Measurements from ENCODE around the gene MAT2B.
A peak's percentile ranks its signal among the peaks of the same experiment; 100 is the strongest.

Gene MAT2B

DNA sequence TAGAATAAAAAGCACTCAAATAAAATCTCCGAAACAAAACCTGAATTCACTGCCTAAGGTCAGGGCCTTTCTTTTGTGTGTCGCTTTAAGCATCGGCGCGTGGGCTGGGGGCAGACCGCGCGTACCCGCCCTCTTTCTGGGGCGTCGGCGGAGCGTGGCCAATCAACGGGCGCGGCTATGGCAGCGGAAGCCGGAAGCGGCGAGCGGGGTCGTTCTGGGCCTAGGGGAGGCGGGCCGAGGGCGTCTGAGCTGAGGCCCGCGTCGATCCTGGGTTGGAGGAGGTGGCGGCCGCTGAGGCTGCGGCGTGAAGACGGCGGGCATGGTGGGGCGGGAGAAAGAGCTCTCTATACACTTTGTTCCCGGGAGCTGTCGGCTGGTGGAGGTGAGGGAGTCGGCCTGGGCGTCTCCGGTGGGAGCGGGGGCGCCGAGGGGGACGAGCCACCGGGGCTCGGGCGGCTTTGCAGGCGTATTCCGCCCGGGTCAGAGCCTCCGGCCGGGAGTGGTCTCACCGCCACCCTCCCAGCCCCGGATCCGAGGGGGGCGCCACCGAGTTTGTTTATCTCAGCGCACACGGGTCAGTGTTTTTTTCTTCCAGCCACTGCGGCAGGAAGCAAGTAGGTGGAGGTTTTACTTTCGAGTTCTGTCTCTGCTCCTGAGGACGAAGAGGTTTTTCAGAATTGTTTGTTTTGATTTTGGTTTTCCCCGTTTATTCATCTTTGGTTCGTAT is at the start of gene MAT2B:
MAT2B (plus strand) TSS at position 252 of the 727 bp plus-strand sequence; CDS start at position 320, 68 bp downstream.
- peak; percentile 93 for DNase-seq (ENCODE audit: low spot score)

DNA sequence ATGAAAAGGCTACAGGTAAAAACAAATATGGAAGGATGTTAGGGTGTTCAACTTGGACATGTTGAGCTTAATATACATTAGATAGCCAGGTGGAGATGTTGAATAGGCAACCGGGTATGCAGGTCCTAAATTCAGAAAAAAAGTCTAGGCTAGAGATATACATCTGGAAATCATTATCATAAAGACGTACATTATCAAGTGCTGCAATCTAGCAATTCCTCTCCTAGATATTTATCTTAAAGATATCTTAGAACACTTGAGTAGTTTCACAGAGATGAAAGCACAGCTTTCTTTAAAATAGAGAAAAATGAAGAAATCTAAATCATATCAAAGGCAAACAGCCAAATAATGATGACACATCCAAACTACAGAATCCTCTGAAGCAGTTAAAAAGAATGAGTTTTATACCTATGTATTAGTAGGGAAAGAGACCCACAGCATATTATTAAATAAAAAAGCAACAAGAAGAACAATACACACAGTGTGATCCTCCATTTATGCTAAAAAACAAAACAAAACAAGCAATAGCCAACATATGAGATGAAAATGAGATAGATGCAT is 49.3 kb upstream of the MAT2B start:
- no peak for DNase-seq (ENCODE audit: low spot score)

DNA sequence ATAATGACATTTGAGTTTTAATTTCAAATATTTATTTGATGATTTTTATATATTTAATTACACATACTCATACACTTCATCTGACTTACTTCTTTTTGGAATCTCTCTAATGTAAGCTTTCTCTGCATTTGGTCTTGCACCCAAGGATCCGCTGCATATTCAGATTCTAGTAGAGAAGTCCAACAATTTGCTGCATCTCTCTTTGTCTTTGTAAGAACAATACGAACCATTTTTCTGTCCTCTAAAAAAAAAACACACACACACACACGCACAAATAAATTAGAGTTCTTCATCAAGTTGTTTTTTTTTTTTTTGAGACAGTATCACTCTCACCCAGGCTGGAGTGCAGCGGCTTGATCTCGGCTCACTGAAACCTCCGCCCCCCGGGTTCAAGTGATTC is 48.6 kb upstream of the MAT2B start:
- DNase-seq (ENCODE audit: low spot score) = no peak

DNA sequence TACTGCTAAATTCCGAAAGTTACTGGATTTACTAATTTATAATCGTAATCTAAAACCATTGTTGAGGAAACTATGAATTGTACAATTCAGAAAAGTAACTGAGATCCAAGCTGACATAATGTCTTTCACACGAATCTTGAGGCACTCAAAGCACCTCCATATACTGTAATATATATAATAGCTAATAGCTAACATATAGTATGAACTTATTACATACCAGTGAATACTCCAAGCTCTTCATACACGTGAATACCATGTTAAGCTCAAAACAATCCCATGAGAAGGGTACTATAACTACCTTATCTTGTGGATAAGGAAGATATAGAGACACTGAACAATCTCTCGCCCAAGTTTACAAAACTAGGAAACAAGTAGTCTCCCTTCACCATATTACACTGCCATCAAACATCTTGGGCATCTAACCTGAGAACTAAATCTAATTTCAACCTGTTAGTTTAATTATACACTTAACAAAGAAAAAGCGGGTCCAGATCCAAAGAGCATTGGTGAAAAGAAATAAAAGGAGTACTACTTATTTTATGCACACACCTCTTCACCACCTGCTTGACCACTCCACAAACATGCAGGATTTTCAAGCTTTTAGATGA is 46.5 kb upstream of the MAT2B start:
- DNase-seq (ENCODE audit: low spot score) = no peak

DNA sequence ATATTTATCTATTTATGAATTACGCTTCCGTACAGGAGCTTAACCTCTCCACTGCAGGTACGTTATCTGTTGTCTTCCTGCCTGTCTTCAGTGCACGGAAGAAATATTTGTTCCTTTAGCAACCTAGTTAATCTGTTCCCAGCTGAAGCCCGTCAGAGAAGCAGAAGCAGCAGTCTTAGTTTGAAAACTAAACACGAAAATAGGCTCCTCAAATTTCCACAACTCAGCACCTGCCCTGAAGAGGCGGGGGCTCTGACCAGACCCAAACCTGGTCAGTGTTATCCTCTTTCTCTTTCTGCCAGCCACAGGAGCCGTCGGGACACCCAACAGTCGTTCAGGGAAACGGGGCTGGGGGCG is 46.0 kb upstream of the MAT2B start:
- no peak for DNase-seq (ENCODE audit: low spot score)

DNA sequence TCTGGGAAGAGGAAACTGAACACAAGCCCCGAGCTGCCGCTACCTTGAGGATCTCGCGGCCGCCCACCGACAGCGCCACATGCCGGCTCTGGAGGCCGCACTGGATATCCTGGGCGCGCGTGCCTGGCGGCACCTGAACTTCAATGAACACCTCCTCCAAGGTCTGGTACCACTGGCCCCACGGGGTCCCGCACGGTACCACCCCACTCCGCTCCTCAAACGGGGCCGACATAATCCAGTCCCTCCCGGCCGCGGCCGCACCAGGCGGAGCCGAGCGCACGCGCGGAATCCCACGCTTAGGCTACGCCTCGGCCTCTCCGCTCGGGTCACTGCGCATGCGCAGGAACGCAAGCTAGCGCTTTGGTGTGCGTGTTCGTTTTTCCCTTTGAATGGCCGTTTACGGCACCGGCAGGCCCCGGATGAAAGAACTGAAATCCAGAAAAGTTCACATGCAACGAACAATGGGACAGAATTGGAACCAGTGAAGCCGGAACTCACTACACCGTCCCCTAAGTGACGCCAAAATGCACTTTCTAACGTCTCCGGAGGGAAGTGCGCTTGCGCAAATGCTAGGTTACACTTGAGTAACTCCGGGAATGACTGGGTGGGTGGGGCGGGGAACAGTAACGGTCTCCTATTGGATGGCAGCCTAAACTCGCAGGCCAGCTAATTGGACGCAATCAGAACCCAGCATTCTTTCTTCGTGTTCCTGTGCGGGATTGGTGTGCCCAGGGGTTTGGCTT is 45.4 kb upstream of the MAT2B start, which contains the start of gene NUDCD2:
NUDCD2 (minus strand) TSS at position 284 of the 743 bp plus-strand sequence; CDS start at position 232, 52 bp downstream.
- peak; percentile 97 for DNase-seq (ENCODE audit: low spot score)

DNA sequence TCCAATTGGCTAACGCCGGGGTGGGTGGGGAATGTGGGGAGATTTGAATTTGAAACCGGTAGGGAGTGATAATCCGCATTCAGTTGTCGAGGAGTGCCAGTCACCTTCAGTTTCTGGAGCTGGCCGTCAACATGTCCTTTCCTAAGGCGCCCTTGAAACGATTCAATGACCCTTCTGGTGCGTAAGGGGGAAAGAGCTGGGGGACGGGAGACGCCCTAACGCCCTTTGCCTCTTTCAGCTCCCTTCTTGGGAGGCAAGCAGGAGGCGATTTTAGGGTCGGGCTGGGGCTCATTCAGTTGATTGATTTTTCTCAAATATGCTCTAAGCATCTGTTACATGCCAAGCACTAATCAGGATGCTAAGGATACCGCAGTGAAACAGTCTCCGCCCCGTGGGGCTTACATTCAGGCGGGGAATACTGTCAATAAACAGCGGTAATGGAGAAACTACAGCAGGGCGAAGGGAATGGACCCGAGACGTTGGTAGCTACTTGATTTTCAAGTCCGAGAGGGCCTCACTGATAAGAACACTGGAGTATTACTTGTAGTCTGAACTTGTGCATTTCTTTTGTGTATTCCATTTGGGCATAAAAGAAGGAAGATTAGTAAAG is 44.8 kb upstream of the MAT2B start, which contains the start of gene HMMR:
HMMR (plus strand) TSS at position 71 of the 610 bp plus-strand sequence; CDS start at position 132, 61 bp downstream.
- no peak for DNase-seq (ENCODE audit: low spot score)

DNA sequence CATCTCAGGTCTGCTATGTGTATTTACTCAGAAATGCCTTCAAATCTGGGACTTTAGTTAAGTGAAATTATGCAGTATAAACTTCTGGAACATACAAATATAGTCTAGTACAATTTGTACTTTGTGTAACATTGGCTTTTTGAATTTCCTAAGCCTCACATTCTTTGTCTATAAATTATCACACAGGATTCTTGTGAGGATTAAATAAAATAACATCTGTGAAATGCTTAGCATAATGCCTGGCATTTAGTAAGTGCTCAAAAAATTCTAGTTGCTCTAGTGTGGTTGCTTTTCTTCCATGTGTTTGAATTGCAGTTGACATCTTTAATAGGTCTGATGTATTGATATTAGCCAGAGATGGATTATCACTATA is 42.4 kb upstream of the MAT2B start:
- DNase-seq (ENCODE audit: low spot score) = no peak

DNA sequence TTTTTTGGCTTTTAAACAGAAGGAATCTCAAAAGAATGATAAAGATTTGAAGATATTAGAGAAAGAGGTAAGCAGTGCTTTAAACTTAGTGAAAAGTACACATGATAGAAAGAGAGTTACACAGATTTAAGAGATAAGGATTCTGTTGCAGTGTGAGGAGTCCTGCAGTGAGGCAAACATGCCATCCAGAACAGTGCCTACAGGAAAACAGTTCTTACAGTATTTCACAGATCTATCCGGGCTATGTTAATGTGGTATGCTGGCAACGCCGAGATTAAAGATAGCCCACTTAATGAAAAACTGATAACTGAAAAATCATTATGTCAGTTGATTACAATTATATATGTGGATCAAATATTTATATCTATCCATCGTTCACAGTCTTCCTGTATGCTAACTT is 37.7 kb upstream of the MAT2B start:
- DNase-seq (ENCODE audit: low spot score) = no peak

DNA sequence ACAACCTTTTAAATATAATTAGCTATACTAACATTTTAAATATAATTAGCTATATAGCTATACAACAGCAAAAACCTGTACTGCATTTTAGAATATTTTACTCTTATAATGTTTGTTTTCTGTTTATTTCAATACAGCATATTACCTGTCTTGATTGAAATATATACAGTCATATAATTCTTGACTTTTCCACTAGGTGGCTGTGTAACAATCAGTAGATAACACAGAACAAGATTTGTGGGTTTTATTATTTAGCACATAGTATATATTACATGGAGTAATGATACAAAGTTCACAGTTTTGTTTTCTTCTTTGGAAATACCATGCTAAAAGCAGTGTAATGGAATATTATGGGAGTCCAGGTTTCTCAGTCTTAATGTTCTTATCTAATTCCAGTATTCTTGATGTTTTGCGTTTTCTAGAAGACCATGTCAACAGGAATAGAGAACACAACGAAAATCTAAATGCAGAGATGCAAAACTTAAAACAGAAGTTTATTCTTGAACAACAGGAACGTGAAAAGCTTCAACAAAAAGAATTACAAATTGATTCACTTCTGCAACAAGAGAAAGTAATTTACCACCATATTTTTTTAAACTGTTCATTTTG is 31.7 kb upstream of the MAT2B start:
- no peak for DNase-seq (ENCODE audit: low spot score)

DNA sequence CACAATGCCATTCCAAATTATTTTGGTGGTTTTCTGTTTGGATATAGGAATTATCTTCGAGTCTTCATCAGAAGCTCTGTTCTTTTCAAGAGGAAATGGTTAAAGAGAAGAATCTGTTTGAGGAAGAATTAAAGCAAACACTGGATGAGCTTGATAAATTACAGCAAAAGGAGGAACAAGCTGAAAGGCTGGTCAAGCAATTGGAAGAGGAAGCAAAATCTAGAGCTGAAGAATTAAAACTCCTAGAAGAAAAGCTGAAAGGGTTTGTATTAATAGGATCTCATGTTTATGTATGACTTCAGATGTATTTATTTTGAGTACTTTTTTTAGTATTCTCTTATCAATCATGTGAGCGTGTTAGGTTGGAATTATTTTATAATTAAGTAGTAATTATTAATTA is 30.0 kb upstream of the MAT2B start:
- DNase-seq (ENCODE audit: low spot score) = no peak

DNA sequence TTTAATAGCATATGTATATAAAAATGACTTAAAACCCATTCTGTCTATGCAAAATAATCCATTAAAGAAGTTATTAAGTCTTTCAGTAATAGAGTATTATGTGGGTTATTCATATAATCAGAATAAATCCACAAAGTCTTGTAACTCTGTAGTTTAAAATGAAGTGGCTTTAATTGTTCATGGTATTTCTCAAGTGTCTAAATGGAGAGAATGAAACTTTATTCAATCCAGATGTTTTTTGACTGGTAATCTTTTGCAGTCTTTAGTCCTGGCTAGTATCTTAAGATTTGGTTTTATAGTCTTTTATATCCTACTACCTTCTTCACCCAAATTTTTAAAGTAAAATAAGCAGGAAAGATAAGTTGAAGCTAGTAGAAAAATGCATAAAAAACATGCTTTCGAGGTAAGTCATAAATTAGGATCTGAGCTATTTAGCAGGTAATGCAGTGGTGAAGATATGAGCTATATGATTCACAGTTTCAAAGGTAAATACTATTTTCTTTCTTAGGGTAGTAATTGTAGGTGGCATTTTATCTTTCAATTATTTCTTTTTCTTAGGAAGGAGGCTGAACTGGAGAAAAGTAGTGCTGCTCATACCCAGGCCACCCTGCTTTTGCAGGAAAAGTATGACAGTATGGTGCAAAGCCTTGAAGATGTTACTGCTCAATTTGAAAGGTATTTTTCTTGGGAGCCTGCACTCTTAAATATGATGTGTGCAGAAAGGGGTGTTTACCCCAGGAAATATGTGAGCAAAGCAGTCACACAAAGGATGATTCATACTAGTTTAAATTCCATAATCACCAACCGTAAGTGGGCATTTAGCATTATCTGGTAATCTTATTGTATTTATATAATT is 27.1 kb upstream of the MAT2B start:
- DNase-seq (ENCODE audit: low spot score) = peak; percentile 26

DNA sequence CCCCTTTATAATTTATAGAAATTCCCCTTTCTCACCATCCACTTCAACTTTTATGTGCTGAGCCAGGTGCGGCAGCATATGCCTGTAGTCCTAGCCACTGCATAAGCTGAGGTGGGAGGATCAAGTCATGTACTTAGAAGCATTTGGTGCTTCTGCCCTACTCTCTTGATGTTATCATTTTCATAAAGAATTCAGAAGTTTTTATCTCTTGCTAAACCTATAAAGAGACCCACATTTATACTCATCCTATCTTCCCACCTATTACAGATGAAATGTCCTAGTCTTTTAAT is 26.5 kb upstream of the MAT2B start:
- no peak for DNase-seq (ENCODE audit: low spot score)

DNA sequence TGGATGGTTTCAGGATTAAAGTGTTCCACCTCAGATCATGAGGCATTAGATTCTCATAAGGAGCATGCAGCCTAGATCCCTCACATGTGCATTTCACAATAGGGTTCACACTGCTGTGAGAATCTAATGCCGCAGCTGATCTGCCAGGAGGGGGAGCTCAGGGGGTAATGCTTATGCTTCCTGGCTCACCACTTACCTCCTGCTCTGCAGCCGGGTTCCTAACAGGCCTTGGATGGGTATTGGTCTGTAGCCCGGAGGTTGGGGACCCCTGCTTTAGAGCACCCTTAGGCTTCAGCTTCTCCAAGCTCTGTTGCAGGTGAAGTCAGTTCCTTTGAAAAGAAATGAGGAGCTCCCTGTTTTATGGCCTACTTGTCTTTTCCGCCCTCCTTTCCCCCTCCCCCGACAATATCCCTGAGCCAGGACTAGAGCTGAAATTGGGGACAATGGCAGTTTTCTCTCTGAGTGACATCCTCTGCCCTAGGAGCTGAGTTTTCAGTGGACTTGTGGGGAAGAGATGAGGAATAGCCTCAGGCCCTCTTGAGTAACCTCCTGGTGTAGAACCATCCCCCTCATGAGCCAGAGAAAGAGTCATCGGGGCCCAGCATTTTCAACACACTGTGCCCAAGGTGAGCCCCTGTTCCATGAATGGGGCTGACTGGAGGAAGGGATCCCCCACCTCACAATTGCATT is 16.2 kb upstream of the MAT2B start:
- DNase-seq (ENCODE audit: low spot score) = no peak

DNA sequence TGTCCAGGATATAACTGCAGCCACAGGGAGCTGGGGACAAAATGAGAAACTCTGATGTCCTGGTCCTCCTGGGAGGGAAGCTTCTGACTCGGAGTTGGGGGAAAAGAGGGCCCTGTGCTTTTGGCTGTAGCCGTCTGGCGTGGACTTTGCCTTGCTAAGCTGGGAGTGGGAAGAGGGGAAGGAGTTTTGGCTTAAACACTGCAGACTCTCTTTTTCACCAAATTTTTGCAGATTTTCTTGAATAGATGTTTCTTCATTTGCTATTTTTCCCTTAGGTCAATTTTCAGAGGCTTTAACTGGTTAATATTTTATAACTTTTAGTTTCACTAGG is 15.7 kb upstream of the MAT2B start:
- DNase-seq (ENCODE audit: low spot score) = no peak

DNA sequence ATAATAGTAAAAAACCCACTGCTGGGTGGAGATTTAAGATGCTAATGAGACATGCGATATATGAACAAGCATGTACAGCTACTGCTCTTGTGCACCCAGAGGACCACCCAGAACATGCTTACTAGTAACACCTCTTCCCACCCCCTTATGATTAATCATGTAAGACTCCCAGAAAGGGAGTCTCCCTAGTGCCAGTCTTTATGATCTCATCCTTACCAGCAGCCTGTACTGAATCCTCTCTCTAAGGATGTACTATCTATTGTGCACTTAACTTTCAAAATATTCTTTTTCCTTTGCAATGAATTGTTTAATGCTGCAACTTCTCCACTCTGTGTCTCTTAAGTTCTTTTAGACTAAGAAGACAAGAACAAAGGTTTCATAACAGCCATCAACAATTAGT is 9.1 kb upstream of the MAT2B start:
- DNase-seq (ENCODE audit: low spot score) = no peak

DNA sequence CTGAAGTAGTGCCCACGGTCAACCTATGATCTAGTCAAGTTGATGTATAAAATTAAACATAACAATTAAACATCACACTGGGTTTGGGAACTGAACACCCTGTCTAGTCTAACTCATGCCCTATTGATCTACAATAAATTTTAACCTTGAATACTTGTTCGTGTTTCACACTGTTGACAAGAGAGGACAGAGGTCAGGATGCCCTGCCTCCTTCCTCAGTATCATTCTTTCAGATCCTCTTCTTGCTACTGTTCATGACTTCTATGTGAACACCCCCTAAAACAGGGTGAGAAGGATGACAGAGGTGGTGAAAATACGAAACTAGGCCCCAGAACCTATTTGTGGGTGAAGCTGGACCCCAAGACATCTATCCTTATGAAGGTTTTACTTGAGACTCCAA is 8.1 kb upstream of the MAT2B start:
- no peak for DNase-seq (ENCODE audit: low spot score)

DNA sequence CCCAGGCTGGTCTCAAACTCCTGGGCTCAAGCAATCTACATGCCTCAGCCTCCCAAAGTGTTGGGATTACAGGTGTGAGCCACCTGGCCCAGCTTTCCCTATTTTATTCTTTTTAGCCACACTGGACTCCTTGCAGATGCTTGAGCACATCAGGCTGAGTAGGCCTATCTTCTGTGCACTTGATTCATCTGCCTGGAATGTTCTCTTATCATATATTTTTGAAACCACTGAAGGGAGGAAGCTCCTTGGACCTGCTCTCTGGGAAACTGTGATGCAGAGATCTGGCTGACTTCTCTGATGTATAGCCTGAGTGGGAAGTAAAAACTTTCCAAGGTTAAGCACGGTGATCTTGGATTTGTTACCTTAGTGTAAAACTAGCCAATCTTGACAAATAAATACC is 6.5 kb upstream of the MAT2B start:
- no peak for DNase-seq (ENCODE audit: low spot score)

DNA sequence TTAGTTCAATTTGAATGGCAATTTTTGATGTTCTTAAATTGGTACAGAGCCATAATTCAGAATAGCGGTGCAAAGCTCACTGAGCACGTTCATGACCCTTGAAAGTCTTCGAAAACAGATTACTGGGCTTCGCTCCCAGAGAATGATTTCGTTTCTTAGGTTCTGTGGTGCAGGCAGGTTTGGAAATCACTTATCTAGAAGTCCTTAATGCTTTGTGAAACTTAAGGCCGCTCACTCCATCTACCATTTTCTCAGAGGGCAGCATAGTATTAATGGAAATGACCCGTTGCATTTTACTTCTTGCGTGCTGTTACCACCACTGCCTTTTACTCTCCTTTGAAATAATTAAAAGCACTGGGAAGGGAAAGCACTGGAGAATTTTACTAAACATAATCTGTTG is 2.9 kb upstream of the MAT2B start:
- no peak for DNase-seq (ENCODE audit: low spot score)

All from AG08395 (cell line).